Smooth muscle cell of the brain vasculature (primary cell): ENCODE data around the gene GUCY1B1.
A peak's percentile ranks its signal among the peaks of the same experiment; 100 is the strongest.

ENCODE experiments used
- DNase-seq: peaks from one replicate; pipeline ENCODE4 v3.0.0-alpha.2; 2012; ENCODE audit warnings: low read depth, low spot score

The GUCY1B1 gene

DNA sequence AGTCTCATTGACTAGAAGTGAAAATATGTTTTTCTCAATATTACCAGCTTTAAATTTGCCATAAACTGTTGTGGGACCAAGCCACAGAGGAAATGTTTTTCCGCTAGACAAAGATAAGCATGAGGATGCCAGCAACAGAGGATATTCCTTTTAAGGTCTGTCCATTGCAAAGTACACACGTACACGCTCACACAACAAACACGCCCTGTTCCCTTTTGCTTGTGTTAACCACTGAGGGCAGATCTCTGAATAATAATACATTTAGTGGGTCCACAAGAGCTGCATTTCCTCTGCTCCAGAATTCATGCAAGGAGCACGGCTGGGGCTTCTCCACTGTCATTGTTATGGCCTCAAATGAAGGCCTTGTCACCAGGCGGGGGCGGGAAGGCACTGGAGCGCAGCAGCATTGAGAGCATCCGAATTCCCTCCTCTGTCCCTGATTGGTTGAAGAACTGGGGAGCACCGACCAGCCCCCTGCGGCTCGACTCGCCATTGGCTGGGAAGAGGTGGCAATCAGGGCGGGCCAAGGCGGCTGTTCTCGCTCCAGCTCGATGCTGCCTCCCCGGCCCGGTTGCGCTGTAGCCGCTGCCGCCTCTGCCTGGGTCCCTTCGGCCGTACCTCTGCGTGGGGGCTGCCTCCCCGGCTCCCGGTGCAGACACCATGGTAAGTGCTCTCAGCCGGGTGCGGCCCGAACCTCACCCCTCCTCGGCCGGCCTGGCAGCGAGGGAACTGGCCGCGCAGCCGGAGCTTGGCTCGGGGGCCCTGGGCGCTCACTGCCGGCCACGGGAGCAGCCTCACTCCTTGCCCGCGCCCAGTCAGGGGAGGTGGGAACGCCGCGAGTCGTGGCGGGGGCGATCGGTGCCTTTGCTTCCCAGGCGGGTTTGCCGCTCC, at the start of gene GUCY1B1:
TSS of gene GUCY1B1 (plus strand) at position 541 of the 891 bp plus-strand sequence. CDS start at position 661, 120 bp downstream.
- DNase-seq, result peak; percentile 70

DNA sequence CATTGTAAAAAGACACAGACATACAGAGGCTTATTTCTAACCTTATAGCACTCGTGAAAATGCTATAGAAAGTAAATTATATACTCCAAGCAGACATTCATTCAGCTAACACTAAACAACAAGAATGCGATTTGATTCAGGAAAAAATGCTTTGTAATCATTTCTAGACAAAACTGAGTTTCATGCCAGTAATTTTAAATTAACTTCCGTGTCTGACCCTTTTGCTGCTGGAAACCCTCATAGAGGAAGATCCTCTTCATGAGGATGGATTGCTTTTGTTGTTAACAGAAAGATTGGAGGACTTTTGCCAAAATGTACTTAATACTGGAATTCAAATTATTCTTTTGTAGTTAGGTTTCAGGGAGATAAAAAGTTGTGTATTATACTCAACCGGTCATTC, 48.9 kb upstream of the GUCY1B1 start:
- no peak for DNase-seq

DNA sequence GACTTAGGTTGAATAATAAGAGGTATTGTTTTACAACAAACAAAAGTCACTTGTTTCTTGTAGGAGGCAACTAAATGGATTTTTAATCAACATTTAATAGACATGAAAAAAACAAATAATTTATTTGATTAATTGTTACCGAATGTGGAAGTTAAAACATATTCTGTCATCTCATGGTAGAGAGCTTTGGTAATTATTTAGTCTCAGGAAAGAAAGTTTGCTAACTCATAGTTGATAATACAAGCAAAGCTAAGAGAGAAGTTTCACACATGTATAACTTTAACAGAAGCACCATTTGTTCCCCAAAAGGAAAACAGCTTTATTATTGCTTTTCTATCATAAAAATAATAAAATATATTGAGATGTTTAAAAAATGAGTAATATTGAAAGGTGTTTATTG, 47.3 kb upstream of the GUCY1B1 start:
- DNase-seq, result no peak

DNA sequence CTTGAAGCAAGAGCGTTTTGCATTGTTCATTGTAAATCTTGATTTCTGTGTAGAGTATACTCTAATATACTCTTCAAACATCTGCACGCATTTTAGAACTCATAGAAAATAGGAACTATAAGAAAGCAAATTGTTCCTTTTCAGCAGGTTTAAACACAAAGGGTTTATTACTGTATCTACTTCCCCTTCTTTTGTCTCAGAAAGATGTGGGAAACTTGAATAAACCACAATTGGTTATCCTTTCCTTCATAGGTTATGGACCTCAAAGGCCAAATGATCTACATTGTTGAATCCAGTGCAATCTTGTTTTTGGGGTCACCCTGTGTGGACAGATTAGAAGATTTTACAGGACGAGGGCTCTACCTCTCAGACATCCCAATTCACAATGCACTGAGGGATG, 46.0 kb upstream of the GUCY1B1 start:
- DNase-seq, result no peak

DNA sequence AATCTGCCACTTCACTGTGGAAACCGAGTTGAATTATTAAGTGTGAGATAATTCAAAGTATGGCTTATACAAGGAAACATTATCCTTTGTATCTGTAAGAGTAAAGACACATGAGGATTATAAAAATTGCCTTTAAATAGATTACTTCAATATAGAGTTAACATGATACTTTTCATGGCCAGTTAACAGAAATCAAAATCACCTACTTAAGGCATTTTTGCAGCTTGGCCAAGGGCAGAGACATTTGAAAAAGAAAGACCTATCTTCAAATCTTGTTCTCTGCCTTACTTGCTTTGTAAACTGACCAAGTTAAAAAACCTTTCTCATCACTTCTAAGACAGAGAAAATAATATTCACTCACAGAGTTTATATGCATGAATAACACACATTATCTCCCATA, 44.9 kb upstream of the GUCY1B1 start:
- DNase-seq, result no peak

DNA sequence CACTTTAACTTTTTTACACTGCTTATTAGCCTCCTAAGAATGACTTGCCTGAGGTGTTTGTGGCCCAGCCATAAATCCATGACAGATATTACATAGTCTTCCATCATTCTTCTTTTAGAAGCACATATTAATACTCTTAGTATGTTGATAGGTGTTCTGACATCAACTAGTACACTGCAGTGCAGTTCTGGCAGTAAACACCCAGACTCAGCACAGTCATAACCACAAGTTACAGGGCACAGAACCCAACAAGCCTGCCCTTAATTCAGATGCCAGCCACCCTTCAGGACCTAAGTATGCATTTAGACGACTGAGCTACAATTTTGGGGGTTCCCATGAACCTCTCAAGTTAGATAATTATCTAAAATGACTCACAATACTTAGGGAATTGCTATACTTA, 36.5 kb upstream of the GUCY1B1 start:
- no peak for DNase-seq

DNA sequence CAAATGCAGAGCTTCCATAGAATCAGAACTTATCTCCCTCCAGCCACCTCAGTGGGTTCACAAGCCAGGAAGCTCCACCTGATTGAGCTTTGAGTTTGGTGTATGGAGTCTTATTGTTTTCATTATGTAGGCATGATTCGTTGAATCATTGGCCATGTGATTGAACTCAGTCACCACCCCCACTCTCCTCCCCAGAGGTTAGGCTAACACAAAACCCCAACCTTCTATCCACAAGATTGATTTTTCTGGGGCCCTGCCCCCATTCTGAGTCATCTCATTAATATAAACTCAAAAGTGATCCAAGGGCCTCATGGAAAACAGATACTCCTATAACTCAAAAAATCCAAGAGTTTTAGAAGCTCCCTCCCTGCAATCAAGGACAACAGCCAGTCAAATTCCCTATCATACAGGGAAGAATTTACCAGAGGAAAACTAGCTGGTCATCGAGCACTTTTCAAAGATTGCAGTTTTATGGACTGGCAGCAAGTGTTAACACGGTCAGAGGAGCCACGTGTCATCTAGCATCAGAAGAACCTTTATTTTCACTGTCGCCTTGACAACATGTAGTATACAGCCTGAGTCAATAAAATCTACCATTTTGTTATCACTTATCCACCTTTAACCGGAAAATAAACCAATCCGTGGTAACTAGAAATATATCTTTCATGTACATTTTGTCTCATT, 35.9 kb upstream of the GUCY1B1 start:
- no peak for DNase-seq

DNA sequence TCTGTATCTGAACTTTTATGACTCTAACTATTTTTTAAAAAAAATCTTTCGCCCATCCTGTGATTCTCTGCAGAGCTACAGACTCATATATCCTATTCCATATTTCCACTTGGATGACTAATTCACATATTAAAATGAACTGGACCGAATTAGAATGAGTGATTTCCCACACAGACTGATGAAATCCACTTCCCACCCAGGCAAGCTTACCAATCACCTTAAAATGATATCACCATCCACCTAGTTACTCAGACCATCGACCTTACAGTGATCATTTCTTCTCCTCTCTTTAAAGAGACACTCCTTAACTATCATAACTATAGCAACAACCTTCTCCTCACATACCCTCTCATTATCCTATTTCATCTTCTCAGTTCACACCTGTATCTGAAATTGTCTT, 34.1 kb upstream of the GUCY1B1 start:
- no peak for DNase-seq

DNA sequence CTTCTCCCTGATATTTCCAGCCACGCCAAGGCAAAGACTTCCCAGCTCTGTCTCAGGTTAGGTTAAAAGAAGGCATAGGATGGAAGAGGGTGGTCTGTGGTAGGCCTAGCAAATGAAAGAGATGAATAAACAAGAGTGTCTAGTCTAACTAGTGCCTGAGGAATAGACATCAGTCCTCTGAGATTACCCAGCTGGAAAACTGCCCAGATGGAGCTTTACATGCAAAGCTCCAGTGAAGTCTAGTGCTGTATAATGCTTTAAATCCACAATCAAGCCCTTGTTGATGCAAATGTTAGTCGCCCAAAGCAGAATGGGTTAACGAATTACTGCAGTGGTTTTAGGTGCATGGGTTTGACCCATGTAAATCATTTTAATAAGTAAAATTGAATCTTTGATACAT, 24.8 kb upstream of the GUCY1B1 start:
- no peak for DNase-seq

DNA sequence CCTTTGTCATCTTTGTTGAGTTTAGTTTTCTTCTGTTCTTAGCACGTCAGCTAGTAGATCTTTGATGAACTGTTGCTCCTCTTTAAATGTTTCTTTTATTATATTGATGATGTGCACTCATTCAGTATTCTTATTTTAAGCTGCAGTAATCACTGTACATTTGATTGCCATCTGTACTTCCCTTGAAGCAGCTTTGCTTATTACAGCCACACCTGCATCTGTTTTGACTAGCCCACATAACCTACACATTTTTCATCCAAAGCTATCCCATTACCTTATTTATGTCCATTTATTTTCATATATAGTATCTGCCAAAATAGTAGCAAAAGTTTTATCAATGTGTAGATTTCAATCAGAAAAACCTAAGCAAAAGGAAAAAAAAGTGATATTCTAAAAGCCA, 23.9 kb upstream of the GUCY1B1 start:
- no peak for DNase-seq

DNA sequence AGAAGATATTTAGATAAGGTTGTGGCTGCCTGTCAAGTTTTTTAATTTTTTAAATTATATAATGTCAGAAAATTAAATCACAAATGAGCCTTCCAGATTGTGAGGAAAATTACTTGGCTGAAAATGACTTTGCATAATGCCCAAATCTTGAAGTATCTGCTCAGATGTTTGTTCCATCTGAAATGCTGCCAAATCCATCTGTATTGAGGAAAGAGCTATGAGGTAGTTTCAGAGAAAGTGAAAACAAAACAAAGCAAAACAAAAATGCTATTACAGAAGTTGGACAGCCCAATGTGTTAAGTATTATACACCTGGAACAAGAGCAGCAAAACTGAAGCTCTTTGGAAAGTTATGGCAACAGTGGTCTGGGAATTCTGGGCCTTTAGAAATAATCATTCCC, 23.3 kb upstream of the GUCY1B1 start:
- no peak for DNase-seq

DNA sequence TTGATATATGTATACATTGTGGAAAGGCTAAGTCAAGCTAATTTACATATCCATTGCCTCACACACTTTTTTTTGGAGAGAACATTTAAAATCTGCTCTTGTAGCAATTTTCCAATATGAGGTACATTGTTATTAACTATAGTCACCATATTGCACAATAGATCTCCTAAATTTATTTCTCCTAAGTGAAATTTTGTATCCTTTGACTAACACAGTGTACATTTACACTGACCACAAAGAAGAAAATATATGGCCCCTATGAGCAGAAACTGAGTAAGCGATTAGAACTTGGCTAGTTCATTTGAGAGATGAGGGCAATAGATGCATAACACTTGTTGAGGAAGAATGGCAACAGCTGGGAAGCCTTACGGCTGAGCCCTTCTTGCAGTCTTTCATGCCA, 20.3 kb upstream of the GUCY1B1 start:
- no peak for DNase-seq

DNA sequence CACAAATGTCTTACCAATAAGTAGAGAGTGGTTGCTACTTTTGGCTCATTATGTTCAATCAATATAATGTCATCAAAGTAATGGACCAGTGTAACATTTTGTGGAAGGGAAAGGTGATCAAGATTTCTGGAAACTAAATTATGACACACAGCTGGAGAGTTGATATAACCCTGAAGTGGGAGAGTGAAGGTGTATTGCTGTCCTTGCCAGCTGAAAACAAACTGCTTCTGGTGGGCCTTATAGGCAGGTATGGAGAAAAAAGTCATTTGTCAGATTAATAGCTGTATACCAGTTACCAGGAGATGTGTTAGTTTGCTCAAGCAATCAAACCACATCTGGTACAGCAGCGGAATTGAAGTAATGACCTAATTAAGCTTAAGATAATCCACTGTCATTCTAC, 17.3 kb upstream of the GUCY1B1 start:
- no peak for DNase-seq

DNA sequence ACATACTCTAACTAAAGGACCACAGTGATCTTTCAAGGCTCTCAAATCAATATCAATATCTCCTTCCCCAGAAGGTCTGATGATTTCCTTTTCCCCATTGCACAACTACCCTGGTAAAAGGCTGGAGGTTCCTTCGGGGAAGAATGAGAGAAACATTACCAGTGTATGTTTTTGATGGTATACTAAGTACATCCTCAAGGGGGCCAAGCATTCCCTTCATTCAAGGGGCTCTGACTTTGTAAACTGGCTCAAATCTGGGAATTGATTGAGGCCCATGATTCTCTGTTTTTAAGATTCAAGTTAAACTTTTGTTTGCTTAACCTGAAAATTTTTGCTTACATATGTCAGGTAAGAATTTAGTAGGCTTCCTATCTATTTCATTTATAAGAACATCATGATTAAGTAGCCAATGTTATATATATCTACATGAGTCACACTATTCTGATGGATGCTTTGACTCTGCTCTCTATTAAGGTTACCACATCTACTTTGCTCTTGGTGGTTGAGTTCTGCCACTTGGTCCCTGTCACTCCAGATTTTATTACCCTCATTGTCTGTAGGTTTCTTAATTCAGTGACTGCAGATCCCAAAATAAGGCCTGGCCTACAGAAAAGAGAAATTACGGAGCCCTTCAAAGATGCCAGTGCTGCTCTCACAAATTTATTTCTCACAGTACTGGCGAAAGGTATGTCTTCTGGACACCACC, 16.4 kb upstream of the GUCY1B1 start:
- no peak for DNase-seq

DNA sequence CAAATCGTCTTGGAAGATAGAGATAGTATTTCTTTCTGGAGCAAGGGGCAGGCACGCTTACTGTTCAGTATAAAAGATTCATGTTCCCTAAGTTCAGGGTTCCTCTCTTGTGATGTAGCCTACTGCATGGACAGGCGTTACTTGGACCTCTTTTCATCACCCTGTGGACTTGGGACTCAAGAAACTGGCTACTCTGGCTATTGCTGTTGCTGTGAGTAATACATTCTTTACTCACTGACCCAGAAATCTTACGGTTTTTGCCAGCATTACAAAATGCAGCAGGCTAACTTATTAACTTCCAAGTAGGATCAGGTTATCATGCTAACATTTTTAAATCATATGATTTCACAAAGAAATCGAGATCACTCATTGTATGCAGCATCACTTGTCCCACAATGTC, 12.8 kb upstream of the GUCY1B1 start:
- DNase-seq, result no peak

DNA sequence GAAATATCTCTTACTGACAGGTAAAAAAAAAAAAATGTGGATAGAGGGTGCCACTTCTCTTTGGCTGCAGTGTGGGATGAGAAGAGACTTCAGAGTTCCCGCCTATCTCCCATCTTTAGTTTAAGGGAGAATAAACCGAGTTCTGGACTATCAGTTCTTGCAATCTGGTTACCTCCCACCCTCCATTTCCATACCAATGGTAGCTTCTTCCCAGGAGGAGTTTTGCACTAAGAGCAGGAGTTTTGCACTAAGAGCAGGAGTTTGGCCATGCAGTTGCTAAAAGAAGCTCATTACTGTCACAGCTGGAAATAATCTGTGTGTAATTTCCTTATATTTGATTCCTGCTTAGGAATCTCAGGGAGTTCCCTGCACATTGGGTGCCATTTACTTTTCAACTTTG, 10.8 kb upstream of the GUCY1B1 start:
- no peak for DNase-seq

DNA sequence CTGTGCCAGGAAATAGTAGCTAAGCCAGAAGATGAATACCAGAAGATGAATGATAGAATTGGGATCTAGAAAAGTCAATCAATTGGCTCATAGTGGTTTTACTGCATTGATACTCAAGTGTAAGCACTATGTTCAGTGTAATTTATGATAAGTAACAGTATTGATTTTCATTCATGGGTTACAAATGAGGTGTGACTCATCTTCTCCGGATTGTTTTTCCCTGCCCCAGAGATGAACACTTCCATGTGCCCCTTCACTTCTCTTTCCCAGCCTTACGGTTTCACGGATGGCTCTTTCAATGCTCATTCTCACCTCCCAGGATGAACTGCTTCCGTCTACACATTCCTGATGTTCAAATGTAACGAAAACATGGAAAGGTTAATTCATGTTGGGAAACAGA, 9.8 kb upstream of the GUCY1B1 start:
- DNase-seq, result no peak

DNA sequence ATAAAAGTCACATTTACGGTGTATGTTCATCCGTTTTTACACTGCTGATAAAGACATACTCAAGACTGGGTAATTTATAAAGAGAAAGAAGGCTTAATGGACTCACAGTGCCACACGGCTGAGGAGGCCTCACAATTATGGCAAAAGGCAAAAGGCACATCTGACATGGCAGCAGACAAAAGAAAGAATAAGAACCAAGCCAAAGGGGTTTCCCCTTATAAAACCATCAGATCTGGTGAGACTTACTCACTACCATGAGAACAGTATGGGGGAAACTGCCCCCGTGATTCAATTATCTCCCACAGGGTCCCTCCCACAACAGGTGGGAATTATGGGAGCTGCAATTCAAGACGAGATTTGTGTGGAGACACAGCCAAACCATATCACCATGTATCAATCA, 7.3 kb upstream of the GUCY1B1 start:
- no peak for DNase-seq

DNA sequence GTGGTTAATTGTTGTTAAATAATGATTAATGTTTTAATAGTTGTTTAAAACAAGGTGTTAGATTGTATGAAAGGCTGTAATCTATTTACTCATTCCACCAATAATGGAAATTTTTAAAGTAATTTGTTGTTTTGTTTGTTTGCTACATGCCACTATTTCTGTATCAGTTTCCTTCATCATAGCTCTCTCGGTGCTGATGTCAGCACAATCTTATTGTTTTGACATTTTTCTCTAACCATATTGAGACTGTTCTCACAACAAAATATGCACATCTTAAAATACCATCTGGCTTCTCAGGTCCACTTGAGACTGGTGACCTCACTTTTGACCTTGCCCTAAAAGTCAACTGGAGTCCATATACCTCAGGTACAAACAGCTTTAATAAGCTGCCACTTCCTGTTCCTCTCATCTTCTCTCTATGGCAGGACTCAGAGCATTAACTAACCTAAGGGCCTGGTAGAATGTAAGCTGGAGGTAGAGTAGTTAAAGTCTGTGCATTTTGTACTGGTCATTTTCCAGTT, 1.0 kb upstream of the GUCY1B1 start:
- DNase-seq, result no peak

DNA sequence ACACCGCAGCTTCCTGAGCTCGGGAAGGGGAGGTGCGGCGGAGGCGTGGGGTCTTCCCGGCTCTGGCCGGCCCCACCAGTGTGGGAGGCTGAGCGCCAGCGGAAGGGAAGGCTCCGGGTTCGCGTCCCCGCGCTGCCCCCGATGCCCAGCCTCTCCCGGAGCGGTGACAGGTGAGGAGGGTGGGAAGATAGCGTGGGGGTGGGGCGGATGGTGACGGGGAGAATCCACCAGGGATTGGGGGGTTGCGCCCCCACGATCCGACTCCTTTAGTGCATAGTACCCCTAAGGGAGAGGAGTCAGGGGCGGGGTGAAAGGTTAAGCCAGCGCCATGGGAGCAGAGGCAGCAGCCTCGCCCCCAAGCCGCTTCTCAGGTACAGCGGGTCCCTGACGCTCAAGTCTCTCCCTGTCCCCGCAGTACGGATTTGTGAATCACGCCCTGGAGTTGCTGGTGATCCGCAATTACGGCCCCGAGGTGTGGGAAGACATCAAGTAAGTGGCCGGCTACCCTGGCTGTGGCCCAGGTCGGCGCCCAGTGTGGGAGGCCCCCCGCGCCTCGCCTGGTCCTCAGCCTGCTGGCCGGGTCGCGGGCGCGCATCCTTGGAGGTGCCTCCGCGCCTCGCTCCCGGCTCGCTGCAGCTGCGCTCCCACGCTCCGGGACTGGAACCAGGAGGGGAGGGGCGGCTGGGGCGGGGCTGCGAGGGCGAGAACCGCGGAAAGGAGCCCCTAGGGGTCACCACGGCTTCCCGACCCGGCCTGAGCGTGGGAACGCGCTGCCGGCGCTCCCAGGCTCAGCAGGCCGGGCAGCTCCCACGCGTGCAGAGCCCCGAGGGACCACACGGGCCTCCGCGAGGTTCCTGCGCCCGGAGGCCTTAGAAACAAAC, 791 bp downstream of the GUCY1B1 start:
- DNase-seq, result no peak

DNA sequence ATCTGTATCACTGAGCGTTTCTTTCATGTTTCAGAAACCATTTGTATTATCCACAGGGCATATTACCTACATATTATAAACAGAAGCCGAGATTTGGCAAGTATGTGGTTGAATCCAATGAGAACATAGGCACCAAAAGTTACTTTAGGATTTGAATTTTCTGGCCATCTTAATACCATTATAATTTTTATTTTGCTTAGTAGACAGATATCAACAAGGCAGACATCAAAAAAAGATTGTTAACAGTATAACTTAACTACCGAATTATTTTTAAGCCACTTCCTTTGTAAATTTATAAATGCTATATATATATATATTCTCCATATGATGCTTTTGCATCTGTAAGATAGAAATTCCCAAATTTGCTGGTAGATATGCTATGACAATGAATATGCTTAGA, 2.2 kb downstream of the GUCY1B1 start:
- DNase-seq, result no peak
